GM12872 (cell line): ENCODE measurements around the gene NMT2.

Experiments used
- CTCF ChIP-seq: IDR thresholded peaks from 3 replicates; pipeline ENCODE4 v1.5.1; 2011; ENCODE audit warnings: low read depth, mild to moderate bottlenecking, low read length, moderate library complexity; ENCODE audit not compliant: insufficient read depth

The NMT2 gene

GRCh38 chr10:15083674-15084501 lies 84.6 kb downstream of the NMT2 start:
- no peak for TF ChIP-seq CTCF

- TF ChIP-seq CTCF: no peak
Observed at GRCh38 chr10:15075421-15075820, 93.1 kb downstream of the NMT2 start.

GRCh38 chr10:15072358-15072757 lies 96.1 kb downstream of the NMT2 start:
- TF ChIP-seq CTCF: no peak

GRCh38 chr10:15069230-15069629 lies 99.3 kb downstream of the NMT2 start:
- no peak for TF ChIP-seq CTCF

- no peak for TF ChIP-seq CTCF
Observed at GRCh38 chr10:15068802-15069201, 99.7 kb downstream of the NMT2 start.

GRCh38 chr10:15067154-15067553 lies 101.3 kb downstream of the NMT2 start:
- TF ChIP-seq CTCF: no peak

- no peak for TF ChIP-seq CTCF
Observed at GRCh38 chr10:15060638-15061037, 107.9 kb downstream of the NMT2 start.
